Activated CD8-positive, alpha-beta memory T cell treated with anti-CD3 and anti-CD28 coated beads for 36 hours (primary cell): Measurements from ENCODE around the gene PEPD. TPM values are rescaled to one million over a fixed set of nuclear protein-coding genes. Genes with fewer than 3 reads are reported as not detected.

Experiments used
- CTCF ChIA-PET: fragments of 350-600 bp; sonication (Branson Sonifier 250); formaldehyde crosslinking; loops from one replicate; lab custom pipeline; 2021; ENCODE audit warnings: antibody characterized with exemption; lab: Charles Lee
- POLR2A ChIA-PET: fragments of 350-600 bp; sonication (Branson Sonifier 250); formaldehyde crosslinking; loops from one replicate; lab custom pipeline; 2021; ENCODE audit warnings: antibody characterized with exemption; lab: Charles Lee
- total RNA-seq, 2 experiments: library from RNA; stranded (reverse); gene quantifications; one replicate each; pipeline ENCODE4 v1.2.3, GENCODE V29; 2021

Gene PEPD
- total RNA-seq, 2 experiments from 2014 or later = 42.2 to 46.2 TPM

DNA sequence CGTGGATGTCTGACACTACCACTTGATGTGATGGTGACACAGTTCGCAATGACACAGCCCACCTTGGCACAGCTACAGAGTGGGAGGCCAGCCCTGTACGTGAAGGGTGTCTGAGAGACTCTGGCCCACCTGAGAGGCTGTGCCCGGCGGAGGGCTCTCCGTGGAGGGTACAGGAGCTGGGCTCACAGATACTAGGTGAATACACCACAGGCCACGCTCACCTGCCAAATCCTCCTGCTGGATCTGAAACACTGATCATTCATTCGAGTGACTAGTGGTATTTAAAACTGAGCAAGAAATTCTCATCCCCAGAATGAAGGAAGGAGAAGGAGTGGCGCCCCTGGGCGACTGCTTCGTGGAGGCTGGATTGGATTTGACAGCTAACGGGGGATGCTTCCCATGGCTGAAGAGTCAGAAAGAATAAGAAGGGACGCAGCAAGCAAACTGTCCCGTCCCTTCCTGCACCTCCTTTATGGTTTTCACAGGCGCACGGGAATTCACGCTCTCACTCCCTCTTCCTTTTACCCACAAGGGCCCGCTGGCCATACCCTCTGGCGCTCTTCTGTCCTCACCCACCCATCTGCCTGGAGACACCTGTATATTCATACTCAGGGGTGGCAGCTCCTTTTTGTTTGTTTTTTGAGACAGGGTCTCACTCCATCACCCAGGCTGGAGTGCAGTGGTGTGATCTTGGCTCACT, 123.1 kb downstream of the PEPD start:
- POLR2A ChIA-PET = interaction anchor here (1.1 kb wide), 1 partner anchor 25 kb away, joined by 3 read pairs; the partner anchor contains the start of gene CEBPG
- CTCF ChIA-PET = no interaction called here

DNA sequence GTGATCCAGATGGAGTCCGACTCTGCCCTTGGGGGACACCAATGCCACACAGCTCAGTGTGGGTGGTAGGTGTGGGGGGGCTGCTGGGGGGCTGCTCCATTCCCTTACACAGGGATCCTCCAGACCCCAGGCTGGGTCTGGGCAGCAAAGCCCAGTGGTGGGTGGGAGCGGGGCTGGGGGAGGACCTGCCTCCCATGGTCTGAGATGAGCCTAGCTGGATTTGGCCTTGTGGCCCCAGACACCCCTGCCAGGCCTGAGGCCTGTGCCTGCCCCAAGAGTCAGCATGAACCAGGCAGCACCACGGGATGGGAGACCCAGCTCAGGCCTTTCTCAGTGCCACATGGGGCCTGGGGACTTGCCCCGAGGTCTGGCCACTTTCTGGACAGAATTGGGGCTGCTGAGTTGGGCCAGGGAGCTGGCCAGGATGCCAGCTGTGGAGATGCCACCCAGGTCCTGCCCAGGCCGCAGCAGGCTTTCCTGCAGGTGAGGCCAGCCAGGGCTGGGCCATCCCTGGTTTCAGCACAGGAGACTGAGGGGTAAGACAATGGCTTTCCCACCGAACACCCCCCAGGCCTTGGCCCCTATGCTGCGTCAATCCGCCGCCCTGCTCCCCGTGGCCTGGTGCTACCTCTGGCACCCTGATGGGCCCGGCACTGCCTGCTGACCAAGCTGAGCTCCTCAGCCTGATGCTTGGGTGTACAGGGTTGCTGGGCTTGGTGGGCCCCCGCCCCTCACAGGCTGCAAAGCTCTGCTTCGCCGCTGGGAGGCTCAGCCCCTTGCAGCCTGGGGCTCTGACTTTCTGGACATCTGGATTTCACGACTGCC, 123.8 kb downstream of the PEPD start:
- POLR2A ChIA-PET = no interaction called here
- CTCF ChIA-PET = no interaction called here

DNA sequence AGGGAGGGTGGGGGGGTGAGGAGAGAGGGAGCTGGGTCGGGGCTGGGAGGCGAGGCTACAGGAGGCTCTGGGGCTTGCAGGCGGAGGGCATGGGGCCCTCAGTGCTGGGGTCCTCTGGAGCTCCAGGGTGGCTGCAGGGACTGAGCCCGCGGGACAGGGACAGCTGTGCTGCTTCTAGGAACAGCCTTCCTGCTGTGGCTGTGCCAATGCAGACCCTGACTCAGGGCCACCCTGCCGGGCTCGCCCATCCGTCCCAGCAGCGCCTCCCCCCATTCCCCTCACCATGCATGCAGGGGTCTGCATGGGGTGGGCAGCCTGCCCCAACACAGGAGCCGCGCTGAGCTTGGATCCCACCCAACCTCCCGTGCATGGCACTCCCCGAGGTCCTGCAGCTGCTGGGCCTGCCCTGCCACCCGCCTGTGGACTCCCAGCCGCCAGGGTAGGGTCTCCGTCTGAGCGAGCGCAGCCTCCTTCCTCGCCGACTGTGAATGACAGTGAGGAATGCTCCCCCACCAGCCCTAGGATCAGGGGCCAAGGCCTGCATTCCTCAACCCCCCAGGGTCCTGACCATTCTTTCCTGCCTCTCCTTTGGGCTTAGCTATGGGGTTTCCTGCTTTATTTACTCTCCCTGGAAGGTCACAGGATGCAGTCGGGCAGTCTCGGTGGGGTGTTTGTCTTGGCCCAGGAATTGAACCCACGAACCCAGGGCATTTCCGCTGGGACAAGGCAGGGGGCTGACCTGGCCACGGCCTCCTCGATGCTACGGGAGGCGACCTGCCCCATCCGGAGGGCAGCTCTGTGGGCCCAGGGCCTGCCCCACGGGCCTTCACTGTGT, 124.7 kb downstream of the PEPD start:
- ChIA-PET POLR2A (no interaction called here), CTCF (no interaction called here)

DNA sequence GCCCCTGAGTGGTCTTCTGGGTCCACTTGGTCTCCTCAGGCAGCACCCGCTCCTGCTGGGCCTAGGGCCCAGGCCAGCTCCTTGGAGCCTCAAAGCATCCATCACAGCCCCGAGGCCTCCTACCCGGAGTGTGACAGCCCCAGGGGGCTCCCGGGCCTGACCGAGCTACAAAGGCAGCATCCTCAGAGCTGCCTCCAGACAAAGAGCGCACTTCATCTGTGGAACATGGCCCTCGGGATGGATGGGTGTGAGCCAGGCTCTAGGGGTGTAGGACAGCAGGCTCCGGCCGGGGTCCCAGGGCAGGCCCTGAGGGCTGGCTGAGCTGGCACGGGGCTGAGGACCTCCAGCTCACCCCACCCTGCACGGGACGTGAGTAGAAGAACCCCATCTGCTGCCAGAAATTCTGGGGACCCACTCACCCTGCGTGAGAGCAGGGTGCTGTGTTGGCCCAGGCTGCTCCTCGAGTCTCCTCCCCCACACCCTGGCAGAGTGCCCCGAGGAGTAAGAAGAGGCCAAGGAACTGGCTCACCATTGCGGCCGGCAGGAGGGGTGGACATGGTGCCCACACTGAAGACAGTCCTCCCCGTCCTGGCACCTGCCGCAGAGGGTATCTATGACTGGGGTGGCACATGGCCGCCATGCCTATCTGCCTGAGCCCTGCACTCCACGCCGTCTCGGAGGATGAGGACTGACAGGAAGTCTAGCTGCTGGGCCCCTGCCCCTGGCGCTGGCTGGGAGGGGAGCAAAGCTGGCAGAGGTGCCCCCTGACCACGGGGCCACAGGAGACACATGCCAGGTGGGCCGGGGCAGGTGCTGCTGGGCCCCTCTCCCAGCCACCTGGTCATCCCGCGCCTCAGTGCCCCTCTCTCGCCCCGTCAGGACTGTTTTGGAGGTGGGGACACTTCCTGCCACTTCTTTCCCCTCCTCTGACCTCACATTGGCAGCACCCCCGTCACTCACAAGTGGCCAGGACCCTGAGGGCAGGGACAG, 125.7 kb downstream of the PEPD start:
- ChIA-PET POLR2A (no interaction called here), CTCF (no interaction called here)

DNA sequence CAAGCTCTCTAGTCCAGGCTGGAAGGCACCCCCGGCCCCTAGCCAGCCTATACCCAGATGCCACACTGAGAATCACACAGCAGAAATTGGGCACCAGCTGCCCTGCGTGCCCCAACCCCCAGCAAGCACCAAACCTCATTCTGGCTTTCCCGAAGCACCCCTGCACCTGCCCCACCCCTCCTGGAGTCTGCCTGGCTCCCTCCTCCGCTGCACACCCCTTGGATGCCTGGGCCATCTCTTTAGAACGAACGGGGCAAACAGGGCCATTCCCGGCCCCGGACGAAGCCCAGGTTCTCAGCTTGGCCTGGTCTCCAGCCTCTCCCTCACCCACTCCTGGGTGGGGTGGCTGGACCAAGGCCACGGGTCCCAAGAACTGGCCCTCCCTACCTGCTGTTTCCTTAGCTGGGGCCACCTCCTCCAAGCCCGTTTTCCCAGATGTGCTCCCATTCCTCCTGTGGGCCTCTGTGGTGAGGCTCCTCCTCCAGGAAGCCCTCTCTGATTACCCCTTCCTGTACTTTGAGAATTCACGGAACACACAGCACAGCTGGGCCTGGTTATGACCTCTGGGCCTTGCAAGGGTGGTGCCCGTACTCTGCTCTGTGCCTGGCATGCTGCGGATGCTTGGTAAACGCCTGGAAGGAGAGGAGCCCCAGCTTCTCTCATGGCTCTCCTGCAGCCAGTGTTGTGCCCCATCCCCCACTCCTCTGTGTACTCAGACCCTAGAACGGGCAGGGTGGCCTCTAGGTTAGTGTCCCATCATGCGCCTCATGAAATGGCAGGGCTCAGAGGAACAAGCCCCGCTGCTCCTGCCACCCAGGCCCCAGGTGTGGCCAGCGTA, 126.6 kb downstream of the PEPD start:
- CTCF ChIA-PET = no interaction called here
- POLR2A ChIA-PET = no interaction called here

DNA sequence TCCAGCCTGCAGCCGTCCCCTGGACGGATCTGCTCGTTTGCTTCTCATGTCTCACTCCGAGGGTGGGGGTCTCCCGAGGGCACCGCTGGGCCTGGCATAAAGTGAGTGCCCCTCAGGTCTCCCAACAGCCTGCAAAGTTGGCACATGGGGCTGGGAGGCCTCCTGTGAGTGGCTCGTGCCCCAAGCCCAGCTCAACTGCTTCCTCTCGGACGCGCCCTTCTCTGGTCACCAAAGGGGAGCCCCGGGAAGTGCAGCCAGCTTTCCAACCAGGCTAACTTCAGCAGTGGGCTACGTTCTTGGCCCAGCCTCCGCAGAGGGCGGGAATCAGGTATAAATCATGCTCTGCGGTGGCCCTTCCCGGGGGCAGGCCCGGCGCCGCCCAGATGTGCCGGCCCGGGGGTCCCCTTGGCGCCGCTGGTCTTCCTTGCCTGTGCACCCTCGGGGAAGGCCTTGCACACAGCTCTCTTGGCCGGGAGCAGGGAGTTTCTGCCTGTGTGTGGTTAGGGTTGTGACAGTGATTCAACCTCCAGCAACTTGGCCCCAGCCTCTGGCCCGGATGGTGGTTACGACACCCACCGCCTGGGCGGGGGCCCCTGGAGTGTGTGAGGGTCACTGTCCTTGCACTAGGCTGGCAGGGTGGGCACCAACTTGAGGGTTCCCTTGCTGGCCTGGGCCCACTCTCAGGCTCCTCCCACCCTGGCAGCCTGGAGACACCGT, 127.4 kb downstream of the PEPD start:
- POLR2A ChIA-PET = no interaction called here

DNA sequence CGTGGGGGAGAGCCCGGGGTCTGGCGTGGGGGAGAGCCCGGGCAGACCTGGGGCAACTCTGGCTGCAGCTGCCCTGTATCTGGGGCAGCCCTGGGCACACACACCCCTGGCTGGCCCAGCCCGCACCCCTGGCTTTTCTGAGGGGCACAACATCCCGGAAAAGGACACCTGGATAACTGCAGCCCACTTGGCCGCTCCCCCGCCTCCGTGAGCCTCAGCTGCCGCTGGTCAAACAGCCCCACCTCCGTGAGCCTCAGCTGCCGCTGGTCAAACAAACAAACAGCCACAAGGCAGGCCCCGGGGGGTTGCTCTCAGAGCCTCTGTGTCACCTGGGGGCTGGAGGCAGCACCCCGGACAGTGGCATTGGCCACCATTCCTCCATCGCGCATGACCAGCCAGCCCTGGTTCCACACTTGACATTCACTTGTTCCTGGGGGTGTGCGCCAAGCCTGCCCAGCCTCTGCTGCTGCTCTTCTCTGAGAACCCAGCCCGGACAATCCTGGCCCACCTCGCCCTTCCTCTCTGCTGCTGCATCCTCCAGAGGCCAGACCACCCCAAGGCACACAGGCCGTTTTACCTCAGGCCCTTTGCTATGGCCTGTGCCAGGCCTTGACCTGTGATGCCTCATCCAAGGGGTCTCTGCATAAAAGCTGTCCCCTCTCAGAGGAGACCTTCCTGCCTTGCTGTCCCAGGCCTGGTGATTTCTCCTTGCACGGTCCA, 128.1 kb downstream of the PEPD start:
- CTCF ChIA-PET = no interaction called here
- POLR2A ChIA-PET = no interaction called here

More for the DNA sequence above, 127.4 kb downstream of the PEPD start:
- CTCF ChIA-PET = no interaction called here

DNA sequence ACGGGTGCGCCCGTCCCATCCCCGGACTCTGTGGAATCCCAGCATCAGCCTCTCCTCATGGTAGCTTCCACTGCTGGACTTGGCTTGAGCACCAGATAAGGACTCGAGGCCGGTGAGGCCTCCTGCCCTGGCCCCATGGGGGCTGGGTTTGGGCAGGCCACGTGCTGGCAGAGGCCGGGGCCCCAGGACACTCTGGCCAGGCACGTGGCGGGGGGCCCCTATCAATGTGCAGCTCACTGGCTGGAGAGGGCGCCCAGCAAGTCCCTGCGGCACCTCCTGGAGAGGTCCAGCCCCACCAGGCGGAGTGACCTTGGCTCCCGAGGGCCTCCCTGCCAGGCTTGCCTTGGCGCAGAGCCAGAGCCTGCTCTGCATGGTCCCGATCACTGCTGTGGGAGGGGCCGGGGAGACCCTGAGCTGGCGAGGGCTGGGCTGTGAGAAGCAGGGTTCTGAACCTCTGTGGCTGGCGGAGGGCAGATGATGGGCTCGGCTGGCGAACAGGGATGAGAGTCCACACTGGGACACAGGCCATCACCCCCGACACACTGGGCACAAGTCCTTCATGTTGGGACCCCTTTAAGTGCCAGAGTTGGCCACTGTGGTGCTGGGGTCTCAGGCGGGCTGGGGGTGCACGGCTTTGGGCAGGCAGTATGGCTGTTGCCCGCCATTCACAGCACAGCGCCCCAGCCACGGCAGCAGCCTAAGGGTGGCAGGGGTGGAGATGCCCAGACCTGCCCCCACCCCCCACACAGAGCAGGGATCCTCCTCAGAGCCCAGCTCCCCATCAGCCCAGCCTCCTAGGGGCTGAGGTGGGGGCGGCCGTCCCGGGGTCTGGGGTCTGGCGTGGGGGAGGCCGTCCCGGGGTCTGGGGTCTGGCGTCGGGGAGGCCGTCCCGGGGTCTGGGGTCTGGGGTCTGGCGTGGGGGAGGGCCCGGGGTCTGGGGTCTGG, 129.0 kb downstream of the PEPD start:
- ChIA-PET CTCF (no interaction called here), POLR2A (no interaction called here)

DNA sequence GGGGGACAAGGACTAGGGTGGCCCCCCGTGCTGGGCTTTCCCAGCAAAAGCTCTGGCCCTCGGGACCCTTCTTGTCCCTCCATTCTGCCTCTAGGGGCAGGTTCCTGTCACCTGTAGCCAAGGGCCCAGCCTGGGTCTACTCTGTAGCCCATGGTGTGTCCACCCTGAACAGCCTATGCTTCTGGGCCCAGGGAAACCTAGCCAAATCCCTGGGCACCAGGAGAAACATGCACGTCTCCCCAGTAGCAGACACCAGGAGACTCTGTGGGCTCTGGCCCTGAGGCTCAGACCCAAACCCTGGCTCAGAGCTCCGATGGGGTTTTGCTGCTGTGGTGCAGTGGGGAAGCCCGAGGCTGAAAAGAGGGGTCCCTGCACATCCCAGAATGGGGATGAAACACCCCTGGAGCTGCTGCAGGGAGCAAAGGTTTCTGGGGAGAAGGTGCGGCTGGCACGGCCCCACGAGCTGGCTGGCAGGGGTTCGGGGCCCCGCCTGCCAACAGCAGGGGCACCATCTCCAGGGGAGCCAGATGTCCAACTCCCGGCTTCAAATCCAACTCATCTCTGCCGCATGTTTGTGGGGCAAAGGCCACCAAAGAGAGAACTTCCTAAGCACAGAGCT, 129.9 kb downstream of the PEPD start:
- ChIA-PET POLR2A (no interaction called here), CTCF (no interaction called here)

DNA sequence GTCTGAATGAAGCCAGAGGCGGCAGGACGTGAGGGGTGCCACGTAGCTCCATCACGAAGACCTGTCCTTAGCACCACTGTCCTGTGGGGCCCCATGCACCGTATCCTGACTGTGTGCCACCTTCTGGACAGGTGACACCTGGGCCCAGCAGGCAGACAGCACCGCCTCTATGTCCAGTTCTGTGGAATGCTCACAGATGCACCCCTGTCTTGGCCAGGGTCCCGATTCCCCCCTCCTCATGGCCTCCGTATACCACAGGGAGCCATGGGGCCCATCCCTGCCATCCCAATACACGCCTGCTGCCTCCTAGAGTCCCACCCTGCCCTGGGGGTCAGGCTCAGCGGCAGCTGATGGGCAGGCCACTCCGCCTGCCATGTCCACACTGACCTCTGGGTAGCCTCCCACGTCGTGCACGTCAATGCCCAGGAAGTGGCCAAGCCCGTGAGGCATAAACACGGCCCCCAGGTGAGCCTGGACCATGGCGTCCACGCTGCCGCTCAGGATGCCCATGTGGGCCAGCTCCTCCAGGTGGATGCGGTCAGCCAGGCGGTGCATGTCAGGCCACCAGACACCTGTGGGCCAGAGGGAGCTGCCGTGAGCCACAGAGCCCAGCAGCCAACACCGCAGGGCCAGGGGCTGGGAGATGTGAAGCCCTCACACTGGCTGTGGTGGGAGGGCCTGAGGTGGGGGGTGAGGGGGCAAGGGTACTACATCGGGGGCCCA, 130.5 kb downstream of the PEPD start:
- CTCF ChIA-PET = no interaction called here
- POLR2A ChIA-PET = no interaction called here

DNA sequence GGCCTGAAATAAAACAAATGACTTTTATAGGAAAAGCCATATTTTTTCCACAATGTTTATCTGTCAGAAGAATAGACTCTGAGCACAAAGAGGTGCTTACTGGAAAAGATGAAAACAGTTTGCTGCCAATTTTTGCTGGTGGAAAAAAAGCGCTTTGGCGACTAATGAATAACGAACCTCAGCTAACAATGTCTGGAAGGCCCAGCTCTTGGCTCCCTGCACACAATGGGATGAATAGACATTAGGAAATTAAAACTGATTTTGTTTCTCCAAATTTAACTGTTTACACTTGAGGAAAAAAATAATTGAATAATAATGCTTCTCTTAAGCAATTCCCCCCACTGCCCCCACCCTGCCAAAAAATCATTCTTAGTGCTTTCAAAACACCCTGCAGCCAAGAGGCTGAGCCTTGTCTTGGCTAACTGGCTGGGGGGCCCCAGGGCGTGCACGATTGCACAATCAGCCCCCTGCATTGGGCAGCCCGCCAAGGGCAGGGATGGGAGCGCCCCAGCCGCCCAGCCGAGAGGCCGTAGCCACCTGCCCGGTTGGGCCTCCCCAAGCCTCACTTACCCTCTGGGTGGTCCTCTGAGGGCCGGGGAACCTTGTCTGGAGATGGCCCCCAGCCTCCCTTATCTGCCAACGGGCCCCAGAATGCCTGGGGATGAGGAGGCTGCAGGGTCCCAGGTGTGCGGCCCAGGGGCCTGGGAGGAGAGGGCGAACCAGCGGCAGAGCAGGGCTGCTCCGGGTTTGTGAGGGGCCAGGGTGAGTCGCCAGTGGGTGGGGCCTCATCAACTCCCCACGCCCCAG, 131.3 kb downstream of the PEPD start:
- CTCF ChIA-PET = no interaction called here
- POLR2A ChIA-PET = no interaction called here

DNA sequence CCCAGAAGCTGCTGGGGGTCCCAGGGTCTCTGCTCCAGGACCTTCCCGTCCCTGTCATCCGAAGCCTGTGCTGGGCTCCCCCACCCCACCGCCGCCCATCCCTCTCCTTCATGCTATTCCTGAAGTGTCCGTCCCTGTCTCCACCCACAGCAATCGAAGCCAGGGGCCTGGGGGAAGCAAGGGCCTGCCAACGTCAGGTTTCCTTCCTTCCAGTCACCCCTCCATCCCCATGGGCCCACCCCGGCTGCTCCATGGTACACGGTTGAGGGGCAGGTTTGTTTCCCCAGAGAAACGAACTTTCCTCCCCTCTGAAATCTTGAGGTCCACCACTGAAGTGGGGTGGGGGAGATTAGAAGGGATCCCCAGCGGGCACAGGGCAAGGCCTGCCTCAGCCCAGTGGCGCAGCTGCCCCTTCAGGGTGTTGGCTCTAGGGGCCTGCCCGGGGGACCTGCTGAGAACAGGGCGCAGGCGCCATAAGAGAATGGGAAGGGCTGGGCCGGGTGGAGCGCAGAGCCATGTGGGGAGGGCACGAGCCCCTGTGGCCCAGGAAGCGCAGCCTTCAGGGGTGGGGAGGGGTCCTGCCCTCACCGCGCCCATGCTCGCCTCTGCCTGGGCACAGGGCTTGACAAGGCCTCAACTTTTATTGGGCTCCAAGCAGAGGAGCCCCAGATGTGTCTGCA, 132.0 kb downstream of the PEPD start:
- CTCF ChIA-PET = no interaction called here
- POLR2A ChIA-PET = no interaction called here

DNA sequence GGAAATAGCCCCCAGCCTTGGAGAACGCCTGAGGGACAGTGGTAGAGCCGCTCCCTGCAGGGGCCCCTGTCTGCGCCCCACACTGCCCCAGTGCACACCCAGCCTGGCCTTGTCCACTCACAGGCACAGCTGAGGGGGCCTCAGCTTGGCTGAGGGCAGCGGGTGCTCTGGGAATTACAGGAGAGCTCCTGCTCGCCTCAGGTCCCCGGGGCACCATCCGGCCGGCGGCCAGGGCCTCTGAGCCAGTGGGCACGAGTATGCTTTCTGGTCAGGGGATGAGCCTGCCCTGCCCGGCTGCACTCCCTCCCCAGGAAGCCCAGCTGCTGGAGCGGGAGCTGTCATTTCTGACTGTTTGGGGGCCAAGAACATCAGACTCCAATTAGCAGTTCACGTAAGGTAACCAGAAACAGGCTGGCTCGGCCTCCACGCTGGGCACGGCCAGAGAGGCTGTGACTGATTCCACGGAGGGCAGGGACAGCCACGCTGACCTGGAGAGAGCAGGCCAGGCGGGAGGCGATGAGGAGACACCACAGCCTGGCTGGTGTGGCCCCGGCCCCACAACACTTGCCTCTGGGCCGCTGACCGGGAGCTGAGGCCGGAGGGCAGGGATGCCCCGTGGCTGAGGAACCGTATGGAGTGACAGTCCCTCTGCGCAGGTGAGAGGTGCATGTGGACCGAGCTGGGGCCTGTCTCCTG, 132.7 kb downstream of the PEPD start:
- ChIA-PET POLR2A (no interaction called here), CTCF (interaction anchor here (0.6 to 2.0 kb wide), 2 partner anchors 18 to 463 kb away, joined by 3 to 5 read pairs; no protein-coding TSS in a partner anchor)
